GM23248 (cell line): Measurements from ENCODE around the gene SGSM1. TPM values are rescaled to one million over a fixed set of nuclear protein-coding genes. Genes with fewer than 3 reads are reported as not detected.

ENCODE experiments used
- DNase-seq: peaks from one replicate; pipeline ENCODE4 v3.0.0-alpha.2; 2015
- H2AFZ ChIP-seq: fragments of 200-600 bp; sonication (generic); 2 replicates; pipeline ENCODE4 v1.6.1; 2016; ENCODE audit warnings: antibody characterized with exemption
- H3F3A ChIP-seq: fragments of 200-600 bp; sonication (generic); 2 replicates; pipeline ENCODE4 v1.6.1; 2016; ENCODE audit warnings: mild to moderate bottlenecking, antibody characterized with exemption, mixed run types; ENCODE audit not compliant: insufficient read depth
- H3K27ac ChIP-seq: fragments of 200-600 bp; sonication (generic); 2 replicates; pipeline ENCODE4 v1.5.1; 2016; ENCODE audit warnings: mild to moderate bottlenecking
- H3K27me3 ChIP-seq: fragments of 200-600 bp; sonication (generic); replicated peaks from 2 replicates; pipeline ENCODE4 v1.6.1; 2016; ENCODE audit warnings: mild to moderate bottlenecking; ENCODE audit not compliant: insufficient read depth
- H3K36me3 ChIP-seq: fragments of 200-600 bp; sonication (generic); 2 replicates; pipeline ENCODE4 v1.6.1; 2016; ENCODE audit warnings: low read depth, mild to moderate bottlenecking
- H3K4me1 ChIP-seq: fragments of 200-600 bp; sonication (generic); 2 replicates; pipeline ENCODE4 v1.6.1; 2016; ENCODE audit warnings: mild to moderate bottlenecking; ENCODE audit not compliant: insufficient read depth
- H3K4me2 ChIP-seq: fragments of 200-600 bp; sonication (generic); one replicate; pipeline ENCODE4 v1.6.1; 2016; ENCODE audit warnings: mild to moderate bottlenecking; ENCODE audit not compliant: unreplicated experiment
- H3K4me3 ChIP-seq: fragments of 200-600 bp; sonication (generic); 2 replicates; pipeline ENCODE4 v1.5.1; 2016; ENCODE audit warnings: mild to moderate bottlenecking
- H3K79me2 ChIP-seq: fragments of 200-600 bp; sonication (generic); 2 replicates; pipeline ENCODE4 v1.6.1; 2016; ENCODE audit warnings: mild to moderate bottlenecking; ENCODE audit not compliant: insufficient read depth
- H3K9ac ChIP-seq: fragments of 200-600 bp; sonication (generic); 2 replicates; pipeline ENCODE4 v1.6.1; 2016; ENCODE audit warnings: mild to moderate bottlenecking
- H3K9me2 ChIP-seq: fragments of 200-600 bp; sonication (generic); 2 replicates; pipeline ENCODE4 v1.6.1; 2016; ENCODE audit warnings: mixed run types, mild to moderate bottlenecking, moderate library complexity; ENCODE audit not compliant: insufficient read depth
- H3K9me3 ChIP-seq: fragments of 200-600 bp; sonication (generic); one replicate; pipeline ENCODE4 v1.6.1; 2017; ENCODE audit warnings: low read depth
- H4K20me1 ChIP-seq: fragments of 200-600 bp; sonication (generic); 2 replicates; pipeline ENCODE4 v1.6.0; 2016; ENCODE audit not compliant: insufficient read depth
- EZH2 ChIP-seq: fragments of 200-600 bp; sonication (generic); IDR thresholded peaks from 2 replicates; pipeline ENCODE4 v1.6.1; 2018; ENCODE audit warnings: antibody characterized with exemption, mild to moderate bottlenecking; ENCODE audit not compliant: insufficient read depth, poor library complexity, severe bottlenecking
- EZH2phosphoT487 ChIP-seq: fragments of 200-600 bp; sonication (generic); IDR thresholded peaks from 2 replicates; pipeline ENCODE4 v1.6.1; 2018; ENCODE audit warnings: antibody characterized with exemption, moderate library complexity, mild to moderate bottlenecking, low read depth; ENCODE audit not compliant: insufficient read depth
- WGBS, 2 experiments: methylation state at CpG; one replicate each; pipeline ENCODE4 v1.1.6; 2015 to 2017; ENCODE audit warnings: low lambda C conversion rate in 2 of 2, low coverage in 1 of 2; ENCODE audit errors: missing lambda C conversion rate in 2 of 2; 5-methylcytosine and 5-hydroxymethylcytosine counted together
- in situ Hi-C: fragments of 300-500 bp; cut with MboI; formaldehyde crosslinking; loops from 2 replicates; pipeline ENCODE4 v1.15.0; 2020
- polyA plus RNA-seq: library from polyadenylated mRNA; unstranded; fragments of >200 nt; fragmentation: Nextera tagmentation; extraction: Ambion mirVana; gene quantifications from 2 replicates; pipeline ENCODE4 v1.2.1, GENCODE V29; 2016
- total RNA-seq: library from RNA; depleted of rRNA; stranded (reverse); fragments of >200 nt; shearing (Covaris generic); gene quantifications from 2 replicates; pipeline ENCODE4 v1.2.3, GENCODE V29; 2014

Gene SGSM1
- total and polyA plus RNA-seq, 2 experiments from 2014 or later = not detected

GRCh38 chr22:24845041-24845898, 39.3 kb downstream of the SGSM1 start:
- no peaks in the 10 kb centered on the region for H3K79me2 ChIP-seq
- H3K9me2 ChIP-seq = no peaks in the 10 kb centered on the region
- H3K4me3 ChIP-seq = no peak overlapping the region
- TF ChIP-seq EZH2phosphoT487 = no peak
- no peak for TF ChIP-seq EZH2
- peak; percentile 83 for DNase-seq
- H3K9ac ChIP-seq = no peak overlapping the region
- 25 to 29% methylated on average over 13 of the region's 13 CpGs for WGBS, 2 experiments
- H4K20me1 ChIP-seq = no peaks in the 10 kb centered on the region
- no peak overlapping the region for H2AFZ ChIP-seq
- in situ Hi-C loops = no loop called here
- no peaks in the 10 kb centered on the region for H3K36me3 ChIP-seq
- peak overlapping the region; percentile 7 for H3K4me2 ChIP-seq
- no peak overlapping the region for H3K27ac ChIP-seq
- no peaks in the 10 kb centered on the region for H3F3A ChIP-seq
- H3K9me3 ChIP-seq = no peaks in the 10 kb centered on the region
- H3K4me1 ChIP-seq = no peaks in the 10 kb centered on the region
- no peaks in the 10 kb centered on the region for H3K27me3 ChIP-seq

GRCh38 chr22:24847490-24847889, 41.5 kb downstream of the SGSM1 start:
- in situ Hi-C loops = no loop called here
- no peaks in the 10 kb centered on the region for H3K9me2 ChIP-seq
- H3K4me1 ChIP-seq = no peaks in the 10 kb centered on the region
- 87 to 90% methylated on average over 14 of the region's 14 CpGs for WGBS, 2 experiments
- no peak overlapping the region for H3K4me2 ChIP-seq
- DNase-seq = no peak
- no peaks in the 10 kb centered on the region for H3K79me2 ChIP-seq
- no peak for TF ChIP-seq EZH2phosphoT487
- no peak for TF ChIP-seq EZH2
- H4K20me1 ChIP-seq = no peaks in the 10 kb centered on the region
- no peak overlapping the region for H3K4me3 ChIP-seq
- no peaks in the 10 kb centered on the region for H3K27me3 ChIP-seq
- no peaks in the 10 kb centered on the region for H3K9me3 ChIP-seq
- no peak overlapping the region for H3K27ac ChIP-seq
- no peak overlapping the region for H3K9ac ChIP-seq
- H3K36me3 ChIP-seq = no peaks in the 10 kb centered on the region
- no peaks in the 10 kb centered on the region for H3F3A ChIP-seq
- H2AFZ ChIP-seq = no peak overlapping the region

GRCh38 chr22:24848559-24849168, 42.7 kb downstream of the SGSM1 start:
- no peaks in the 10 kb centered on the region for H3K9me2 ChIP-seq
- TF ChIP-seq EZH2phosphoT487 (no peak), EZH2 (no peak)
- H4K20me1 ChIP-seq = no peaks in the 10 kb centered on the region
- H3K4me2 ChIP-seq = no peak overlapping the region
- no peaks in the 10 kb centered on the region for H3K27me3 ChIP-seq
- no peak overlapping the region for H2AFZ ChIP-seq
- DNase-seq = no peak
- no peaks in the 10 kb centered on the region for H3K36me3 ChIP-seq
- H3K4me3 ChIP-seq = no peak overlapping the region
- no peak overlapping the region for H3K27ac ChIP-seq
- in situ Hi-C loops = no loop called here
- H3K4me1 ChIP-seq = no peaks in the 10 kb centered on the region
- no peaks in the 10 kb centered on the region for H3K79me2 ChIP-seq
- H3K9me3 ChIP-seq = no peaks in the 10 kb centered on the region
- WGBS, 2 experiments = 36 to 43% methylated on average over 4 of the region's 4 CpGs
- no peak overlapping the region for H3K9ac ChIP-seq
- no peaks in the 10 kb centered on the region for H3F3A ChIP-seq

- Histone ChIP-seq H3F3A (no peaks in the 10 kb centered on the region), H3K9ac (no peak overlapping the region), H3K79me2 (no peaks in the 10 kb centered on the region), H4K20me1 (no peaks in the 10 kb centered on the region), H3K4me3 (no peak overlapping the region), H3K27me3 (no peaks in the 10 kb centered on the region), H3K4me1 (no peaks in the 10 kb centered on the region), H3K36me3 (no peaks in the 10 kb centered on the region), H3K4me2 (no peak overlapping the region), H2AFZ (no peak overlapping the region), H3K9me3 (no peaks in the 10 kb centered on the region), H3K27ac (no peak overlapping the region), H3K9me2 (no peaks in the 10 kb centered on the region)
- TF ChIP-seq EZH2phosphoT487 (no peak), EZH2 (no peak)
- DNase-seq = no peak
- in situ Hi-C loops = no loop called here
- 49 to 63% methylated on average over 3 of the region's 3 CpGs for WGBS, 2 experiments
Measured at GRCh38 chr22:24855794-24856193, 49.8 kb downstream of the SGSM1 start.
